Progenitor cell of endocrine pancreas (in vitro differentiated cells): ENCODE results near the gene WAC. TPM values are rescaled to one million over a fixed set of nuclear protein-coding genes. Genes with fewer than 3 reads are reported as not detected.

Source experiments
- DNase-seq: peaks from one replicate; pipeline ENCODE4 v3.0.0; 2021; ENCODE audit warnings: low spot score; ENCODE audit not compliant: unreplicated experiment
- H3K27ac Mint-ChIP-seq: 2 replicates; pipeline ENCODE4 v1.8.0; 2021; ENCODE audit warnings: mild to moderate bottlenecking, moderate library complexity, mixed read lengths
- H3K27me3 Mint-ChIP-seq: 2 replicates; pipeline ENCODE4 v1.8.0; 2021; ENCODE audit warnings: mixed read lengths
- H3K36me3 Mint-ChIP-seq: 2 replicates; pipeline ENCODE4 v1.8.0; 2022; ENCODE audit warnings: mixed read lengths; ENCODE audit not compliant: insufficient read depth
- H3K4me1 Mint-ChIP-seq: 2 replicates; pipeline ENCODE4 v1.8.0; 2021; ENCODE audit warnings: low read depth, mixed read lengths
- H3K4me3 Mint-ChIP-seq: 2 replicates; pipeline ENCODE4 v1.8.0; 2021; ENCODE audit warnings: low read depth, mild to moderate bottlenecking, moderate library complexity, mixed read lengths
- H3K9me3 Mint-ChIP-seq: 2 replicates; pipeline ENCODE4 v1.8.0; 2021; ENCODE audit warnings: low read depth, mixed read lengths
- total RNA-seq: library from RNA; stranded (reverse); gene quantifications from 2 replicates; pipeline ENCODE4 v1.2.1, GENCODE V29; 2021
- TF ChIP-seq, protein P1 (sequence below): fragments of 200-600 bp; sonication (generic); IDR thresholded peaks from one replicate; pipeline ENCODE4 v1.5.0; 2021; ENCODE audit warnings: antibody characterized with exemption, mild to moderate bottlenecking; ENCODE audit not compliant: unreplicated experiment

The WAC gene
- total RNA-seq, 1 donor from 2014 or later, result 140 TPM

- Mint-ChIP-seq H3K27me3 (no peaks in the 10 kb centered on the region), H3K36me3 (peaks cover 41% of the 10 kb centered on the region), H3K27ac (no peak overlapping the region), H3K4me3 (no peak overlapping the region), H3K4me1 (no peaks in the 10 kb centered on the region), H3K9me3 (peaks cover 21% of the 10 kb centered on the region)
- TF ChIP-seq, protein P1, sequence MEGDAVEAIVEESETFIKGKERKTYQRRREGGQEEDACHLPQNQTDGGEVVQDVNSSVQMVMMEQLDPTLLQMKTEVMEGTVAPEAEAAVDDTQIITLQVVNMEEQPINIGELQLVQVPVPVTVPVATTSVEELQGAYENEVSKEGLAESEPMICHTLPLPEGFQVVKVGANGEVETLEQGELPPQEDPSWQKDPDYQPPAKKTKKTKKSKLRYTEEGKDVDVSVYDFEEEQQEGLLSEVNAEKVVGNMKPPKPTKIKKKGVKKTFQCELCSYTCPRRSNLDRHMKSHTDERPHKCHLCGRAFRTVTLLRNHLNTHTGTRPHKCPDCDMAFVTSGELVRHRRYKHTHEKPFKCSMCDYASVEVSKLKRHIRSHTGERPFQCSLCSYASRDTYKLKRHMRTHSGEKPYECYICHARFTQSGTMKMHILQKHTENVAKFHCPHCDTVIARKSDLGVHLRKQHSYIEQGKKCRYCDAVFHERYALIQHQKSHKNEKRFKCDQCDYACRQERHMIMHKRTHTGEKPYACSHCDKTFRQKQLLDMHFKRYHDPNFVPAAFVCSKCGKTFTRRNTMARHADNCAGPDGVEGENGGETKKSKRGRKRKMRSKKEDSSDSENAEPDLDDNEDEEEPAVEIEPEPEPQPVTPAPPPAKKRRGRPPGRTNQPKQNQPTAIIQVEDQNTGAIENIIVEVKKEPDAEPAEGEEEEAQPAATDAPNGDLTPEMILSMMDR, result no peak
- no peak for DNase-seq
Measured at GRCh38 chr10:28523725-28524252, 9.1 kb upstream of the WAC start.

GRCh38 chr10:28530751-28531150 lies 2.2 kb upstream of the WAC start:
- no peak overlapping the region for H3K27ac Mint-ChIP-seq
- peak overlapping the region; percentile 93 for H3K4me3 Mint-ChIP-seq
- TF ChIP-seq, protein P1, result no peak
- H3K9me3 Mint-ChIP-seq, result no peaks in the 10 kb centered on the region
- DNase-seq, result no peak
- no peaks in the 10 kb centered on the region for H3K27me3 Mint-ChIP-seq
- H3K4me1 Mint-ChIP-seq, result peaks cover 28% of the 10 kb centered on the region
- H3K36me3 Mint-ChIP-seq, result peaks cover 19% of the 10 kb centered on the region

DNA sequence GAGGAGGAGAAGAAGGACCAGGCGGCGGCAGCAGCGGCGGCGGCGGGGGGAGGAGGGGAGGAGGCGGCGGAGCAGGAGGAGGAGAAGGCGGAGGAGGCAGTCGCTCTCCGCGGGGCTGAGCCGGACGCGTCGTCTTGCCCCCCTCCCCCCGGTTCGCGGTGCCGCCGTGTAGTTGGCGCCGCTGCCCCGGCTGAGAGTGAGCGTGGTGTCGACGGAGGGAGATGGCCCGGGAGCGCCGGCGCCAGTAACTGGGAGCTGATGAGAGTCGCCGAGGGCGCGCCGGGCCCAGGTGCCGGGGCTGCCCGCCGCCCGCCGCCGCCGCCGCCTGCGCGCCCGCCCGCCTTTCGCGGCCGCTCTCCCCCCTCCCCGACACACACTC lies 257 bp downstream of the WAC start:
- no peak for DNase-seq
- peak overlapping the region; percentile 100 for H3K27ac Mint-ChIP-seq
- peak overlapping the region; percentile 98 for H3K4me3 Mint-ChIP-seq
- peaks cover 36% of the 10 kb centered on the region for H3K4me1 Mint-ChIP-seq
- TF ChIP-seq, protein P1, result no peak
- no peaks in the 10 kb centered on the region for H3K9me3 Mint-ChIP-seq
- H3K36me3 Mint-ChIP-seq, result peaks cover 19% of the 10 kb centered on the region
- H3K27me3 Mint-ChIP-seq, result no peaks in the 10 kb centered on the region

DNA sequence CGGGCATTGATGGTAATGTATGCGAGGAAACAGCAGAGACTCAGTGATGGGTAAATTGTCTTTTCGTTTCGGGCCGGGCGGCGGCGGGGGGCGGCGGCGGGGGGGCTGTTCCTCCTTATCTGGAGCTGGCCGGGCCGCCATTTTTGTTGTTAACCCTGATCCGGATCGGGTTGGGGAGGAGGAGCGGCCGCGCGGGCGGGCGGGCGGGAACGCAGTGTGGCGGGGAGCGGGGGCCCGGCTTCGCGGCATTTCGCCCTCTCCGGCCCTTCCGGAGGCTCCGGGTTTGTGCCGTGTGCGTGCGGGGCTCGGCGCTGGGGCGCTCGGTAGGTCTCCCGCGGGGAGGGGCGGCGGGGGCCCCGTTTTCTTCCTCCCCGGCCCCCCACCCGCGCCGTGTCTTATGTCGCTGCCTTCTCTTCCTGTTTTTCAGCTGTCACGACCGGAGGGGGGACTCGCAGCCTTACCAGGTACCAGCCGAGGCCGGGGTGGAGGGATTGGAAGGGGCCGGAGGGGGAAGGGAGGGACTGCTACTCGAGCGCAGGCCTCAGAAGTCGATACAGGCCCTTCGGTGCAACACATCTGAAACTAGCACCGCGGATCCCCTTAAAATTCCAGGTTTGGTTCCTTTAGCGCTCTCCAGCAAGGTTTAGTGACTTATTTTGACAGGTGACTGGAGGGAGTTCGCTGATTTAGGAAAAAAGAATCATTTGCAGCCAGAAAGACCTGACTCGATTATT lies 820 bp downstream of the WAC start:
- TF ChIP-seq, protein P1, result no peak
- H3K4me3 Mint-ChIP-seq, result peak overlapping the region; percentile 98
- H3K27me3 Mint-ChIP-seq, result no peaks in the 10 kb centered on the region
- DNase-seq, result peak; percentile 44
- H3K9me3 Mint-ChIP-seq, result no peaks in the 10 kb centered on the region
- peaks cover 36% of the 10 kb centered on the region for H3K4me1 Mint-ChIP-seq
- peak overlapping the region; percentile 99 for H3K27ac Mint-ChIP-seq
- peaks cover 20% of the 10 kb centered on the region for H3K36me3 Mint-ChIP-seq

GRCh38 chr10:28535846-28536245 lies 2.9 kb downstream of the WAC start:
- Mint-ChIP-seq H3K27ac (peak overlapping the region; percentile 64), H3K4me1 (peaks cover 35% of the 10 kb centered on the region), H3K27me3 (no peaks in the 10 kb centered on the region), H3K4me3 (peak overlapping the region; percentile 42), H3K36me3 (peaks cover 22% of the 10 kb centered on the region), H3K9me3 (no peaks in the 10 kb centered on the region)
- DNase-seq, result no peak
- TF ChIP-seq, protein P1, result no peak
